ENCODE measurements around the gene MDM1. TPM values are rescaled to one million over a fixed set of nuclear protein-coding genes. Genes with fewer than 3 reads are reported as not detected.

MDM1 gene
- total and polyA plus RNA-seq, 2 experiments from 2014 or later, result 13.6 to 18.9 TPM

- no peak overlapping the region for H3K27ac ChIP-seq (ENCODE audit: low read depth)
- no peaks in the 10 kb centered on the region for H3K36me3 ChIP-seq (ENCODE audit: insufficient read depth)
- H3K79me2 ChIP-seq (replicated peaks; ENCODE audit: insufficient read depth), result no peaks in the 10 kb centered on the region
- H4K20me1 ChIP-seq (replicated peaks; ENCODE audit: insufficient read depth), result no peaks in the 10 kb centered on the region
- 0 out of 2 replicates have a peak, but pooled peaks cover 5% of the 10 kb centered on the region for H3F3A ChIP-seq (replicated peaks; ENCODE audit: low read depth)
- peaks cover 23% of the 10 kb centered on the region for H3K4me1 ChIP-seq (ENCODE audit: insufficient read depth)
- no peaks in the 10 kb centered on the region for H3K27me3 ChIP-seq (ENCODE audit: insufficient read depth)
- Mint-ChIP-seq H3K36me3 (ENCODE audit: low read depth) (peaks cover 3% of the 10 kb centered on the region; the same call in 1 of the 3 replicates), H3K4me1 (peaks cover 29% of the 10 kb centered on the region), H3K27me3 (ENCODE audit: insufficient read depth, low read depth, poor library complexity) (peaks cover 1% of the 10 kb centered on the region), H3K4me3 (no peak overlapping the region), H3K27ac (0 out of 2 replicates have a peak overlapping the region, but pooled peaks have one; percentile 63), H3K9me3 (no peaks in the 10 kb centered on the region)
- no peak overlapping the region for H3K4me3 ChIP-seq
- no peak overlapping the region for H3K4me2 ChIP-seq
- no peaks in the 10 kb centered on the region for H3K9me2 ChIP-seq (ENCODE audit: insufficient read depth)
- ATAC-seq (no peak), DNase-seq (ENCODE audit: low spot score) (no peak)
- TF ChIP-seq EZH2phosphoT487 (IDR thresholded peaks at IDR 0.05; ENCODE audit: unreplicated experiment) (no peak), ZNF331 (CRISPR knock-in tag; IDR thresholded peaks at IDR 0.05; ENCODE audit: low read depth) (no peak), CTCF (conservative IDR thresholded peaks at IDR 0.05; ENCODE audit: low read depth in 2 of 2) (no peak), EZH2 (IDR thresholded peaks at IDR 0.05; ENCODE audit: low read depth, unreplicated experiment) (no peak), NANOG (IDR thresholded peaks at IDR 0.05; ENCODE audit: borderline replicate concordance) (no peak), JUNB (IDR thresholded peaks at IDR 0.05; ENCODE audit: unreplicated experiment) (no peak)
- H2AFZ ChIP-seq, result no peak overlapping the region
Observed at GRCh38 chr12:68327896-68328295, 4.3 kb downstream of the MDM1 start.

GRCh38 chr12:68326716-68327115, 5.4 kb downstream of the MDM1 start:
- peaks cover 3% of the 10 kb centered on the region; the same call in 1 of the 3 replicates for H3K36me3 Mint-ChIP-seq (ENCODE audit: low read depth)
- H3F3A ChIP-seq (replicated peaks; ENCODE audit: low read depth), result 0 out of 2 replicates have a peak, but pooled peaks cover 5% of the 10 kb centered on the region
- no peak overlapping the region for H3K4me3 ChIP-seq
- H3K36me3 ChIP-seq (ENCODE audit: insufficient read depth), result no peaks in the 10 kb centered on the region
- no peaks in the 10 kb centered on the region for H3K9me2 ChIP-seq (ENCODE audit: insufficient read depth)
- H3K4me2 ChIP-seq, result no peak overlapping the region
- no peaks in the 10 kb centered on the region for H3K27me3 Mint-ChIP-seq (ENCODE audit: insufficient read depth, low read depth, poor library complexity)
- no peaks in the 10 kb centered on the region for H3K27me3 ChIP-seq (ENCODE audit: insufficient read depth)
- H2AFZ ChIP-seq, result no peak overlapping the region
- no peak for ATAC-seq
- peaks cover 25% of the 10 kb centered on the region for H3K4me1 Mint-ChIP-seq
- no peaks in the 10 kb centered on the region for H4K20me1 ChIP-seq (replicated peaks; ENCODE audit: insufficient read depth)
- H3K27ac Mint-ChIP-seq, result no peak overlapping the region
- H3K4me1 ChIP-seq (ENCODE audit: insufficient read depth), result peaks cover 21% of the 10 kb centered on the region
- H3K9me3 Mint-ChIP-seq, result no peaks in the 10 kb centered on the region
- DNase-seq (ENCODE audit: low spot score), result no peak
- H3K79me2 ChIP-seq (replicated peaks; ENCODE audit: insufficient read depth), result no peaks in the 10 kb centered on the region
- TF ChIP-seq ZNF114 (CRISPR knock-in tag; IDR thresholded peaks at IDR 0.05), result no peak
- TF ChIP-seq, protein P1, sequence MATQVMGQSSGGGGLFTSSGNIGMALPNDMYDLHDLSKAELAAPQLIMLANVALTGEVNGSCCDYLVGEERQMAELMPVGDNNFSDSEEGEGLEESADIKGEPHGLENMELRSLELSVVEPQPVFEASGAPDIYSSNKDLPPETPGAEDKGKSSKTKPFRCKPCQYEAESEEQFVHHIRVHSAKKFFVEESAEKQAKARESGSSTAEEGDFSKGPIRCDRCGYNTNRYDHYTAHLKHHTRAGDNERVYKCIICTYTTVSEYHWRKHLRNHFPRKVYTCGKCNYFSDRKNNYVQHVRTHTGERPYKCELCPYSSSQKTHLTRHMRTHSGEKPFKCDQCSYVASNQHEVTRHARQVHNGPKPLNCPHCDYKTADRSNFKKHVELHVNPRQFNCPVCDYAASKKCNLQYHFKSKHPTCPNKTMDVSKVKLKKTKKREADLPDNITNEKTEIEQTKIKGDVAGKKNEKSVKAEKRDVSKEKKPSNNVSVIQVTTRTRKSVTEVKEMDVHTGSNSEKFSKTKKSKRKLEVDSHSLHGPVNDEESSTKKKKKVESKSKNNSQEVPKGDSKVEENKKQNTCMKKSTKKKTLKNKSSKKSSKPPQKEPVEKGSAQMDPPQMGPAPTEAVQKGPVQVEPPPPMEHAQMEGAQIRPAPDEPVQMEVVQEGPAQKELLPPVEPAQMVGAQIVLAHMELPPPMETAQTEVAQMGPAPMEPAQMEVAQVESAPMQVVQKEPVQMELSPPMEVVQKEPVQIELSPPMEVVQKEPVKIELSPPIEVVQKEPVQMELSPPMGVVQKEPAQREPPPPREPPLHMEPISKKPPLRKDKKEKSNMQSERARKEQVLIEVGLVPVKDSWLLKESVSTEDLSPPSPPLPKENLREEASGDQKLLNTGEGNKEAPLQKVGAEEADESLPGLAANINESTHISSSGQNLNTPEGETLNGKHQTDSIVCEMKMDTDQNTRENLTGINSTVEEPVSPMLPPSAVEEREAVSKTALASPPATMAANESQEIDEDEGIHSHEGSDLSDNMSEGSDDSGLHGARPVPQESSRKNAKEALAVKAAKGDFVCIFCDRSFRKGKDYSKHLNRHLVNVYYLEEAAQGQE (IDR thresholded peaks at IDR 0.05; ENCODE audit: unreplicated experiment), result no peak
- TF ChIP-seq NANOG (IDR thresholded peaks at IDR 0.05; ENCODE audit: borderline replicate concordance), result no peak
- TF ChIP-seq EZH2phosphoT487 (IDR thresholded peaks at IDR 0.05; ENCODE audit: unreplicated experiment), result no peak
- TF ChIP-seq ZNF331 (CRISPR knock-in tag; IDR thresholded peaks at IDR 0.05; ENCODE audit: low read depth), result no peak
- TF ChIP-seq CTCF (conservative IDR thresholded peaks at IDR 0.05; ENCODE audit: low read depth in 2 of 2), result no peak
- TF ChIP-seq CREB1 (CRISPR knock-in tag; IDR thresholded peaks at IDR 0.05; ENCODE audit: low read depth), result no peak
- TF ChIP-seq JUNB (IDR thresholded peaks at IDR 0.05; ENCODE audit: unreplicated experiment), result no peak
- TF ChIP-seq POLR2AphosphoS5 (IDR thresholded peaks at IDR 0.05; ENCODE audit: low read depth), result no peak
- TF ChIP-seq, protein P2, sequence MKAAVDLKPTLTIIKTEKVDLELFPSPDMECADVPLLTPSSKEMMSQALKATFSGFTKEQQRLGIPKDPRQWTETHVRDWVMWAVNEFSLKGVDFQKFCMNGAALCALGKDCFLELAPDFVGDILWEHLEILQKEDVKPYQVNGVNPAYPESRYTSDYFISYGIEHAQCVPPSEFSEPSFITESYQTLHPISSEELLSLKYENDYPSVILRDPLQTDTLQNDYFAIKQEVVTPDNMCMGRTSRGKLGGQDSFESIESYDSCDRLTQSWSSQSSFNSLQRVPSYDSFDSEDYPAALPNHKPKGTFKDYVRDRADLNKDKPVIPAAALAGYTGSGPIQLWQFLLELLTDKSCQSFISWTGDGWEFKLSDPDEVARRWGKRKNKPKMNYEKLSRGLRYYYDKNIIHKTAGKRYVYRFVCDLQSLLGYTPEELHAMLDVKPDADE (IDR thresholded peaks at IDR 0.05), result no peak
- no peak for TF ChIP-seq STAT1 (IDR thresholded peaks at IDR 0.05; ENCODE audit: unreplicated experiment)
- no peak overlapping the region for H3K4me3 Mint-ChIP-seq
- H3K27ac ChIP-seq (ENCODE audit: low read depth), result no peak overlapping the region

Data from GM23338 (cell line).